GM20000 (cell line): Measurements from ENCODE around the gene NLRP1.

Experiments
- DNase-seq: peaks from one replicate; pipeline ENCODE4 v3.0.0; 2012; ENCODE audit warnings: low spot score
- CTCF ChIP-seq: IDR thresholded peaks from 2 replicates; pipeline ENCODE4 v1.5.1; 2012; ENCODE audit warnings: mild to moderate bottlenecking, control low read depth; ENCODE audit errors: extremely low read depth, missing control alignments

The NLRP1 gene

GRCh38 chr17:5561736-5562571 is 22.4 kb downstream of the NLRP1 start:
- no peak for TF ChIP-seq CTCF
- DNase-seq: no peak

GRCh38 chr17:5560361-5560988 is 23.8 kb downstream of the NLRP1 start:
- no peak for DNase-seq
- no peak for TF ChIP-seq CTCF

- TF ChIP-seq CTCF: no peak
- DNase-seq: no peak
Observed at GRCh38 chr17:5558815-5559785, 25.2 kb downstream of the NLRP1 start.

- no peak for TF ChIP-seq CTCF
- no peak for DNase-seq
Observed at GRCh38 chr17:5557990-5558389, 26.3 kb downstream of the NLRP1 start.

- no peak for DNase-seq
- no peak for TF ChIP-seq CTCF
Observed at GRCh38 chr17:5557485-5557884, 26.8 kb downstream of the NLRP1 start.

- no peak for TF ChIP-seq CTCF
- no peak for DNase-seq
Observed at GRCh38 chr17:5555254-5555653, 29.1 kb downstream of the NLRP1 start.

GRCh38 chr17:5553479-5553878 is 30.8 kb downstream of the NLRP1 start:
- no peak for TF ChIP-seq CTCF
- DNase-seq: no peak
